NCI-H146 (cell line): ENCODE data around the gene MOGAT2.

ENCODE experiments used
- DNase-seq: peaks from one replicate; lab custom pipeline; 2025; lab: John Stamatoyannopoulos, UW

Gene MOGAT2

DNA sequence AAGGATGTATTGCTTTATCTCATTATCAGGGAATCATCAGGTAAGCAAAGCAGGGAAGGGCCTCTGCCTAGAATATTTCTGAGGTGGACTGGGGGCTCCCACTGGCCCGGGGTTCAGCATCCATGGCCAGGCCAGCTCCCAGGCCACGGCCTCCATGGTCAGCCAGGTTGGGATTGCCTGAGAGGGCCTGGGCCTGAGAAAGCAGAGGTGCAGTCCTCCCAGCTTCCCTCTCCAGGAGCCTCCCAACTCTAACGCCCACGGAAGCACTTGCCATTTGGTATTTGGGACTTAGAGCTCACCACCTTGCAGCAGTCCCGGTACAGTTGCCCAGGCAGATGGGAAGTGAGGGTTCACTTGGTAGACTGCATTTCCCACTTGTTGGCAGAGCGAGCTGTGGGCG, 63.7 kb downstream of the MOGAT2 start:
- no peak for DNase-seq

DNA sequence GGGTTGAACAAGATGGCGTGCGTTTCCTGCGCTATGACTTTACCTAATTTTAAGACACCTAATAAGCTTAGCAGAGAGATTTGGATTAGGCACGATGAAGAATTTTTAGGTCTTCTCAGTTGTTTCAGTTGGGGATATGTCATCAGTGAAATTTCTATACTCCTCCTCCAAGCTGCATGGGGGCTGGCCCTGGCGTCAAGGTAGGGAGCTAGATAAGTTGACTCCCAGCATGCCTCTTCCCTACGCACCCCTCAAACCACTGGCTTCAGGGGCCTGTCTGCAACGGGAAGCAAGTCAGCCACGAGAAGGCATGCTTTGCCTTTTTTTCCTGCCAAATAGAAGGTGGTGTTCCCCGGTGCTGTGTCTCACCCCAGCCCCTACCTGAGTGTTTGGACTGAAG, 64.2 kb downstream of the MOGAT2 start:
- no peak for DNase-seq
